ENCODE results near the gene ART1.

Gene ART1

DNA sequence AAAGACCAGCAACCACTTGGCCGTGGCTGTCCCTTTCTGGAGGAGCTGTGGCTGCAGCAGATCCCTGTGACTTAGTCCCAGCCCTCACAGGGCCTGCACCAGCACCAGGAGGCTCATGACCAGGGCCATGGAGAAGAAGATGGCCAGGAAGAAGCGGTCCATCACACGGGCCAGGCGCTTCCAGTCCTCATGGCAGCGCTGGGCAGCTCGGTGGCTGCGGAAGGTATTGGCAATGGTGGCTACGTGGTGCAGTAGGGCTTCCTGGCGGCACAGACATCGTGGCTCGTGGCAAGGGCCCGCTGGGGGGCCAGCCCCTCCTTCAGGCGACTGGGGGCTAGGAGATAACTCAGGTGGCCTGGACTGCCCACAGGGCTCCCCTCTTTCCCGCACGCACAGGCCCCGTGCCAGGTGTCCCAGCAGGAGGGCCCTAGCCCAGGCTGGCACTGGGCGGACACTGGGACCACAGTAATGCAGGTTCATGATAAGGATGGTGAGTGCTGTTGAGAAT lies 21.1 kb downstream of the ART1 start:
- DNase-seq: no peak

GRCh38 chr11:3667149-3668035 lies 22.5 kb downstream of the ART1 start:
- DNase-seq: no peak

GRCh38 chr11:3669128-3669527 lies 24.2 kb downstream of the ART1 start:
- DNase-seq: no peak

- DNase-seq: no peak
Observed at GRCh38 chr11:3669742-3670183, 24.8 kb downstream of the ART1 start.

- DNase-seq: no peak
Observed at GRCh38 chr11:3671334-3672254, 26.7 kb downstream of the ART1 start, which contains the start of gene CHRNA10. Gene CHRNA10, minus strand, starts transcription at chr11:3671384. Its CDS starts 72 bp downstream, at chr11:3671312.

- DNase-seq: no peak
Observed at GRCh38 chr11:3674189-3674588, 29.3 kb downstream of the ART1 start.

DNA sequence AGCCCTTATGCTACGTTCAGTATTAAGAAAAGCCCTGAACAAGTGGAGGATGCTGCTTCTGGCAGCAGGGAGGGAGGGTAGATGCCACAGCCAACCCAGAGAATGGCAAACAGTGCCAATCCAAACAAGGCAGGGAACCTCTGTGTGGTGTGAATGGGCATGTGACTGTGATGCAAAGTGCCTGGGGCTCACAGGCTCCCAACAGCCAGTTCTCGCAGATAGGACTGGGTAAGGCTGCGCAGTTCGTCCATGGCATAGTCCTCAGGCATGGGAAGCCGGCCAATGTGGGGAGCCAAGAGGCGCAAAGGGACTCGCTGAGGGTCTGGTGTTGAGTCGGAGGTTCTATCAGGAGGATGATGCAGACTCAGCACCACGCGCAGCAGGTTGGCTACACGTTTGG lies 31.0 kb downstream of the ART1 start:
- no peak for DNase-seq

DNA sequence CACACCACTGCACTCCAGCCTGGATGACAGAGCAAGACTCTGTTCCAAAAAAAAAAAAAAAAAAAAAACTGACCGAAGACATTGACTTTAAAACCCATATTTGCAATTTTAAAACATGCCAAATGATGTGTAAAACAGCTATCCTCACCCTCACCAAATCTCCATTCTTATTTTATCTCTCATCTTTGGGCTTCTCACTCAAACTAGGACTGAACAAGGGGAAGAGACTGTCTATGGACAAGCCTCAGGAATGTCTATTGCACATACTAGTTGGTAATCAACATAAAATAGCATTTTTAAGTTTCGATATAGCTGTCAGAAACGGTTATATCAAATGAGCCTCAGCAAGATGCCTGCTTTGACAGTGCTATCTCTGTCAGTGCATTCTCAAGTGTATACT lies 34.1 kb downstream of the ART1 start:
- no peak for DNase-seq

DNA sequence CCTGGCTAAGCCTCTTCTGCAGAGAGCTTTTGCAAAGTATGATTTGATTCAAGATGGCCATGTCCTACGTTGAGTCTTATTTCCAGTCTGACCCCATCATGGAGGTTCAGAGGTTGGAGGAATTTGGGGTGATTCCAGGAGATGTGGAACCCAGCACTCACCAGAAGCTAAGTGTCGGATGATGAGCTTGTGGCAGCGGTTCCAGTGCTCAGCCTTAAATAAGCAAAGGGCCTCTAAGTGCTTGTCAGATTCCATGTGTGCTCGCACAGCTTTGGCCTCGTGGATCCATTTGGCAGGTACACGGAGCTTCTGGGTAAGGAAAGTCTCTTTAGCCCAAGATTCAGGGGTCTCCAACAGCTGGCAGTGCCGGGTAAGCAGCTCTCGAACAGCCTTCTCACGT lies 38.1 kb downstream of the ART1 start:
- DNase-seq: no peak

DNA sequence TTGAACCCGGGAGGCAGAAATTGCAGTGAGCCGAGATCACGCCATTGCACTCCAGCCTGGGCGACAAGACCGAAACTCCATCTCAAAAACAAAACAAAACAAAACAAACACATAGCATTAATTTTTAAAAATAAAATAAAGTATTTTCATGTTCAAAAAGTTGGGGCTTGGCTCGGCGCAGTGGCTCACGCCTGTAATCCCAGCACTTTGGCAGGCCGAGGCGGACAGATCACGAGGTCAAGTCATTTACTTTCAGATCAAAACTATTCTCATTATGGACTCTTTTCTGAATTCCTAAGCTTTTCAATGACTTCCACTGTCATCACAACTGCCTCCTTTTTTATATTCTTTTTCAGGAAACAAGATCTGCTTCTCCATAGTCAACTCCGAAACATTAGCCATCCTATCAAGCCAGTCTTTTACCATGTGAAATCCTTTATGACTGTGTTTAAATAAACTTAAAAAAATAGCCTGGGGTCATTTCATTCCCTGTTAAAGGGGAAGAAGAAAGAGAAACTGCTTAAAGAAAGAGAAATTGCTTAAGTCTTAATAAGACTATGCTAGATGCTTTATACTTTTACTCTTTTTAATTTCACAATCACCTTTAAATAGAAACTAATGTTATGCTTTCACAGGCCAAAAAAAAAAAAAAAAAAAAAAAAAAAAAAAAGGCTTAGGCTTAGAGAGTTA lies 39.3 kb downstream of the ART1 start:
- no peak for DNase-seq

DNA sequence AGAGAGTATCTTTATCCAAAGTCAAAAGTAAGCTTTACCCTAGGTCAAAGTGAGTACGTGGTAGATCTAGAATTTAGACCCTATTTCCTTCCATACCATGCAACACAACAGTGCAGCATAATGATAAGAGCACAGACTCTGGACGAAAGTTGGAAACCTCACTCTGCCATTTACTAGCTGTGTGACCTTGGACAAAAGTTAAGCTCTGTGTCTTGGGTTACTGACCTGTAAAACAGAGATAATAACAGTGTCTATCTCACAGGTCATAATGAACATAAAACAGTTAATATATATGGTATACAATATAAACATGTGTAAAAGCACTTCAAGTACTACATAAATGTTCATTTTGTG lies 39.9 kb downstream of the ART1 start:
- DNase-seq: no peak

DNA sequence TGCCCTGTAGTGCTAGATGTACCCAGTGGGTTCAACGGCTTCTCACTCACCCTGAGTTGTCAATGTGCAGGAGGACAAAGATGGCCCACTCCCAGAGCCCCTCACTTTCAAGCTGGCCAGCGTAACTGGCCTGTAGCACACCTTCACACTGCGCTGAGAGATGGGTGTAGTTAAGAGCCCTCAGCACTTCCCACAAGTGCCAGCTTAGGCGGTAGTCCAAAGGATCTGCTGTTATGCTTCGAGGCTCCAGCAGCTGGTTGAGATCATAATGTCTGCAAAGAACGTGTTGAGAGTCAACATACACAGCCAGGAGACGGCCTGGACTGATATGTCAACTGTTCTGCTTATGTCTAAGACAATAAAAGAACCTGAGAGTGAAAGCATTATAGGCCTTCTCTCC lies 41.0 kb downstream of the ART1 start:
- no peak for DNase-seq

DNA sequence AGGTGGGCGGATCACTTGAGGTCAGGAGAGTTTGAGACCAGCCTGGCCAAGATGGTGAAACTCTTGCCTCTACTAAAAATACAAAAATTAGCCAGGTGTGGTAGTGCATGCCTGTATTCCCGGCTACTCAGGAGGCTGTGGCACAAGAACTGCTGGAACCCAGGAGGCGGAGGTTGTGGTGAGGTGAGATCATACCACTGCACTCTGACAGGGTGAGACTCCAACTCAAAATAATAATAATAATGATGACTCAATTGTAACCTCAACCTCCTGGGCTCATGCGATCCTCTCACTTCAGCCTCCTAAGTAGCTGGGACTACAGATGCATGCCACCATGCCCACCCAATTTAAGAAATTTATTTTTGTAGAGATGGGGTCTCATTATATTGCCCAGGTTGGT lies 41.8 kb downstream of the ART1 start:
- DNase-seq: no peak

- DNase-seq: no peak
Observed at GRCh38 chr11:3700410-3700809, 55.5 kb downstream of the ART1 start.

GRCh38 chr11:3700910-3701309 lies 56.0 kb downstream of the ART1 start:
- no peak for DNase-seq

- DNase-seq: no peak
Observed at GRCh38 chr11:3703383-3703782, 58.5 kb downstream of the ART1 start.

- no peak for DNase-seq
Observed at GRCh38 chr11:3707176-3707575, 62.2 kb downstream of the ART1 start.

- DNase-seq: no peak
Observed at GRCh38 chr11:3709977-3710376, 65.0 kb downstream of the ART1 start.

GRCh38 chr11:3710485-3711259 lies 65.7 kb downstream of the ART1 start:
- DNase-seq: no peak

DNA sequence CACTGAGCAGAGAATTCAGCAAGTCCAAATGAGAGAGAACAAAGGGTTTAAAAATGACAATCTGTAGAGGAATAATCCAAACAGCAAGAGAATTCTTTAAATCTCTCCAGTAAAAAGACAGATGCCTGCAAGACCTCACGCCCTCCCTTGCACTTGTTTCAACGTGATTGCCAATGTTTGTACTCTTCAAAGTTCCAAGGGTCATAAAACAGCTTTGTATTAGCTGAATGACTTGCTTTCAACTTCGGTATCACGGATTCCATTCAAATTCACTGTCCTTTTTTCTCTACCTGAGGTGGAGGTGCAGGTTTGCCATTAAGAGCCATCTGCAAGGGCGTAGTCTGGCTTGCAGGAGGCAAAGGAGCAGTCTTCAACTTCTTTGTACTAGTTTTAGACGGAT lies 67.3 kb downstream of the ART1 start:
- DNase-seq: no peak

Measured in activated CD4-positive, alpha-beta T cell treated with anti-CD3 and anti-CD28 coated beads, Interleukin-10, Interleukin-2, amounts not matched to agents 100 ng/mL and 50 ng/mL, durations not matched to agents 16 hours and 8 hours (primary cell).